Endothelial cell of umbilical vein (primary cell): Measurements from ENCODE around the gene AXDND1.

ENCODE experiments used
- EZH2 ChIP-seq: IDR thresholded peaks from 2 replicates; pipeline ENCODE4 v1.6.1; 2012; ENCODE audit warnings: borderline replicate concordance, low read depth, mild to moderate bottlenecking, moderate library complexity, low read length, inconsistent platforms; ENCODE audit not compliant: severe bottlenecking
- JUN ChIP-seq: IDR thresholded peaks from 2 replicates; pipeline ENCODE4 v1.6.1; 2011; ENCODE audit warnings: borderline replicate concordance, low read depth; ENCODE audit not compliant: insufficient read length, insufficient read depth
- MYC ChIP-seq: IDR thresholded peaks from one replicate; pipeline ENCODE4 v1.6.1; 2011; ENCODE audit warnings: mild to moderate bottlenecking, low read depth, low read length
- POLR2A ChIP-seq: IDR thresholded peaks from 2 replicates; pipeline ENCODE4 v1.6.1; 2012; ENCODE audit warnings: low read depth, mild to moderate bottlenecking, control low read depth, low read length
- POLR2AphosphoS5 ChIP-seq: IDR thresholded peaks from 2 replicates; pipeline ENCODE4 v1.6.1; 2012; ENCODE audit warnings: low read depth, mild to moderate bottlenecking, control low read depth, low read length, moderate library complexity; ENCODE audit not compliant: insufficient read depth
- TF ChIP-seq, protein P1 (sequence below), 2 donors: IDR thresholded peaks; 1 replicate in 1 of 2; 2 replicates in 1 of 2; pipeline ENCODE4 v1.5.1; 2011; ENCODE audit warnings: low read length in 2 of 2, mild to moderate bottlenecking in 2 of 2, moderate library complexity in 2 of 2, control low read depth in 1 of 2, inconsistent platforms in 1 of 2, low read depth in 1 of 2; ENCODE audit not compliant: insufficient read depth in 1 of 2; ENCODE audit errors: extremely low read depth in 1 of 2
- TF ChIP-seq, protein P2 (sequence below): IDR thresholded peaks from 2 replicates; pipeline ENCODE4 v1.6.1; 2011; ENCODE audit not compliant: insufficient read depth, insufficient read length

GRCh38 chr1:179476484-179476883, 110.7 kb downstream of the AXDND1 start:
- TF ChIP-seq POLR2A (no peak), JUN (no peak), EZH2 (no peak), POLR2AphosphoS5 (no peak), MYC (no peak)
- TF ChIP-seq, protein P1, sequence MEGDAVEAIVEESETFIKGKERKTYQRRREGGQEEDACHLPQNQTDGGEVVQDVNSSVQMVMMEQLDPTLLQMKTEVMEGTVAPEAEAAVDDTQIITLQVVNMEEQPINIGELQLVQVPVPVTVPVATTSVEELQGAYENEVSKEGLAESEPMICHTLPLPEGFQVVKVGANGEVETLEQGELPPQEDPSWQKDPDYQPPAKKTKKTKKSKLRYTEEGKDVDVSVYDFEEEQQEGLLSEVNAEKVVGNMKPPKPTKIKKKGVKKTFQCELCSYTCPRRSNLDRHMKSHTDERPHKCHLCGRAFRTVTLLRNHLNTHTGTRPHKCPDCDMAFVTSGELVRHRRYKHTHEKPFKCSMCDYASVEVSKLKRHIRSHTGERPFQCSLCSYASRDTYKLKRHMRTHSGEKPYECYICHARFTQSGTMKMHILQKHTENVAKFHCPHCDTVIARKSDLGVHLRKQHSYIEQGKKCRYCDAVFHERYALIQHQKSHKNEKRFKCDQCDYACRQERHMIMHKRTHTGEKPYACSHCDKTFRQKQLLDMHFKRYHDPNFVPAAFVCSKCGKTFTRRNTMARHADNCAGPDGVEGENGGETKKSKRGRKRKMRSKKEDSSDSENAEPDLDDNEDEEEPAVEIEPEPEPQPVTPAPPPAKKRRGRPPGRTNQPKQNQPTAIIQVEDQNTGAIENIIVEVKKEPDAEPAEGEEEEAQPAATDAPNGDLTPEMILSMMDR (IDR thresholded peaks at IDR 0.05; ENCODE audit: extremely low read depth in 1 of 2, insufficient read depth in 1 of 2, low read depth in 1 of 2, low read length in 2 of 2): no peak
- TF ChIP-seq, protein P2, sequence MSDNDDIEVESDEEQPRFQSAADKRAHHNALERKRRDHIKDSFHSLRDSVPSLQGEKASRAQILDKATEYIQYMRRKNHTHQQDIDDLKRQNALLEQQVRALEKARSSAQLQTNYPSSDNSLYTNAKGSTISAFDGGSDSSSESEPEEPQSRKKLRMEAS: no peak
